H1 (cell line): ENCODE results near the gene PDIA2. TPM values are rescaled to one million over a fixed set of nuclear protein-coding genes. Genes with fewer than 3 reads are reported as not detected.

Experiments used
- CTCF ChIA-PET: fragments of 300-600 bp; sonication (Branson Sonifier 250); formaldehyde crosslinking; loops from one replicate; lab custom pipeline; 2021; ENCODE audit not compliant: partially characterized antibody; lab: Charles Lee
- POLR2A ChIA-PET: fragments of 300-600 bp; sonication (Branson Sonifier 250); formaldehyde crosslinking; loops from one replicate; lab custom pipeline; 2021; ENCODE audit warnings: inconsistent platforms; ENCODE audit not compliant: partially characterized antibody; lab: Charles Lee
- DNase-seq, 2 experiments: peaks; one replicate each; pipeline versions ENCODE4 v3.0.0 to v3.0.0-alpha.2; 2010 to 2022; ENCODE audit warnings: low spot score in 2 of 2, low read depth in 1 of 2, mixed read lengths in 1 of 2
- FAIRE-seq: peaks from 2 replicates; lab custom pipeline; 2011; peaks lifted over from hg19 to GRCh38; lab: Jason Lieb, UNC
- H2AFZ ChIP-seq: 2 replicates; pipeline ENCODE4 v1.8.1; 2012; ENCODE audit warnings: low read length, inconsistent platforms
- H2AK5ac ChIP-seq: 2 replicates; pipeline ENCODE4 v1.6.1; 2013; ENCODE audit warnings: low read depth, low read length
- H2BK120ac ChIP-seq: replicated peaks from 2 replicates; pipeline ENCODE3; 2013; ENCODE audit warnings: low read depth, low read length, inconsistent platforms
- H2BK12ac ChIP-seq: 2 replicates; pipeline ENCODE4 v1.6.1; 2013; ENCODE audit warnings: low read depth, low read length
- H2BK15ac ChIP-seq: 2 replicates; pipeline ENCODE4 v1.6.1; 2013; ENCODE audit warnings: low read length
- H2BK20ac ChIP-seq: 2 replicates; pipeline ENCODE4 v1.6.1; 2013; ENCODE audit warnings: low read length
- H2BK5ac ChIP-seq: 2 replicates; pipeline ENCODE4 v1.6.1; 2013; ENCODE audit warnings: low read depth, low read length
- H3K14ac ChIP-seq: 2 replicates; pipeline ENCODE4 v1.6.1; 2013; ENCODE audit warnings: inconsistent platforms; ENCODE audit not compliant: insufficient read length
- H3K18ac ChIP-seq: 2 replicates; pipeline ENCODE4 v1.6.1; 2013; ENCODE audit warnings: low read length; ENCODE audit errors: extremely low read depth
- H3K23ac ChIP-seq: 2 replicates; pipeline ENCODE4 v1.6.1; 2013; ENCODE audit warnings: inconsistent platforms; ENCODE audit not compliant: insufficient read length
- H3K23me2 ChIP-seq: 2 replicates; pipeline ENCODE4 v1.6.1; 2013; ENCODE audit warnings: low read depth, low read length
- H3K27ac ChIP-seq: 2 replicates; pipeline ENCODE4 v1.6.1; 2011; ENCODE audit warnings: low read depth, low read length, inconsistent platforms
- H3K27me3 ChIP-seq, 4 experiments: replicated peaks in 1 of 4; 1 replicate in 1 of 4; 2 replicates in 3 of 4; pipeline versions ENCODE4 v1.6.1 to v1.8.1; 2011 to 2013; ENCODE audit warnings: low read length in 3 of 4, mild to moderate bottlenecking in 3 of 4, inconsistent platforms in 2 of 4, mixed read lengths in 2 of 4, moderate library complexity in 1 of 4; ENCODE audit not compliant: control insufficient read depth in 3 of 4, insufficient read depth in 3 of 4; ENCODE audit errors: extremely low read depth in 1 of 4
- H3K36me3 ChIP-seq, 4 experiments: 2 replicates each; pipeline versions ENCODE4 v1.6.1 to v1.8.1; 2011 to 2013; ENCODE audit warnings: mild to moderate bottlenecking in 4 of 4, low read length in 3 of 4, moderate library complexity in 2 of 4, control low read depth in 1 of 4, inconsistent platforms in 1 of 4; ENCODE audit not compliant: insufficient read depth in 4 of 4, control insufficient read depth in 2 of 4
- H3K4ac ChIP-seq: replicated peaks from 2 replicates; pipeline ENCODE3; 2013; ENCODE audit warnings: low read length, low read depth, mixed read lengths, inconsistent platforms; ENCODE audit not compliant: insufficient read length
- H3K4me1 ChIP-seq, 4 experiments: replicated peaks in 1 of 4; 1 replicate in 1 of 4; 2 replicates in 3 of 4; pipeline versions ENCODE4 v1.6.1 to v1.8.1; 2011 to 2013; ENCODE audit warnings: low read length in 3 of 4, inconsistent platforms in 2 of 4, mixed read lengths in 1 of 4; ENCODE audit not compliant: insufficient read depth in 4 of 4, control insufficient read depth in 3 of 4
- H3K4me2 ChIP-seq, 2 experiments: 2 replicates each; pipeline versions ENCODE4 v1.6.1 to v1.8.1; 2011 to 2013; ENCODE audit warnings: low read depth in 2 of 2, low read length in 2 of 2, control low read depth in 1 of 2, inconsistent platforms in 1 of 2, mild to moderate bottlenecking in 1 of 2; ENCODE audit not compliant: insufficient read depth in 1 of 2
- H3K4me3 ChIP-seq, 4 experiments: fragments of 200-600, 300-600 bp in 1 of 4; sonication (generic), shearing (Covaris generic), sonication (Bioruptor Twin) in 1 of 4; 2 replicates each; pipeline versions ENCODE4 v1.5.1 to v1.8.1; 2011 to 2016; ENCODE audit warnings: low read length in 4 of 4, low read depth in 3 of 4, control low read depth in 2 of 4, inconsistent platforms in 2 of 4, mild to moderate bottlenecking in 2 of 4, mixed read lengths in 1 of 4, moderate library complexity in 1 of 4; ENCODE audit not compliant: insufficient read depth in 2 of 4; ENCODE audit errors: extremely low read depth in 1 of 4
- H3K56ac ChIP-seq: replicated peaks from 2 replicates; pipeline ENCODE3; 2013; ENCODE audit warnings: low read depth, mild to moderate bottlenecking, mixed read lengths, low read length, inconsistent platforms; ENCODE audit not compliant: insufficient read length
- H3K79me1 ChIP-seq: 2 replicates; pipeline ENCODE4 v1.6.1; 2013; ENCODE audit warnings: low read depth, low read length, control low read depth
- H3K79me2 ChIP-seq, 2 experiments: 2 replicates each; pipeline versions ENCODE4 v1.6.1 to v1.8.1; 2012 to 2013; ENCODE audit warnings: low read length in 2 of 2, mild to moderate bottlenecking in 2 of 2, inconsistent platforms in 1 of 2; ENCODE audit not compliant: insufficient read depth in 2 of 2, control insufficient read depth in 1 of 2
- H3K9ac ChIP-seq, 4 experiments: replicated peaks in 1 of 4; 1 replicate in 1 of 4; 2 replicates in 3 of 4; pipeline versions ENCODE4 v1.6.1 to v1.8.1; 2011 to 2013; ENCODE audit warnings: low read depth in 3 of 4, low read length in 3 of 4, control low read depth in 2 of 4, mild to moderate bottlenecking in 2 of 4, moderate library complexity in 2 of 4, inconsistent platforms in 1 of 4; ENCODE audit errors: extremely low read depth in 1 of 4
- H3K9me3 ChIP-seq, 2 experiments: 2 replicates each; pipeline versions ENCODE4 v1.6.1 to v1.8.1; 2012 to 2013; ENCODE audit warnings: mild to moderate bottlenecking in 2 of 2, moderate library complexity in 2 of 2, control low read depth in 1 of 2, inconsistent platforms in 1 of 2, low read depth in 1 of 2, low read length in 1 of 2, mixed read lengths in 1 of 2; ENCODE audit not compliant: insufficient read depth in 2 of 2
- H4K20me1 ChIP-seq, 2 experiments: replicated peaks in 1 of 2; 2 replicates each; pipeline versions ENCODE3 to v1.8.1; 2011 to 2013; ENCODE audit warnings: inconsistent platforms in 2 of 2, low read length in 2 of 2, mild to moderate bottlenecking in 1 of 2; ENCODE audit not compliant: insufficient read depth in 2 of 2, control insufficient read depth in 1 of 2
- H4K5ac ChIP-seq: 2 replicates; pipeline ENCODE4 v1.6.1; 2013; ENCODE audit warnings: low read length, low read depth, mixed read lengths, inconsistent platforms; ENCODE audit not compliant: insufficient read length
- H4K8ac ChIP-seq: 2 replicates; pipeline ENCODE4 v1.8.0; 2013; ENCODE audit warnings: mild to moderate bottlenecking, moderate library complexity, low read length, inconsistent platforms; ENCODE audit not compliant: insufficient read depth; ENCODE audit errors: extremely low read depth
- H4K91ac ChIP-seq: replicated peaks from 2 replicates; pipeline ENCODE3; 2013; ENCODE audit warnings: low read length, mixed read lengths, inconsistent platforms; ENCODE audit not compliant: insufficient read length
- CHD1 ChIP-seq: IDR thresholded peaks from 2 replicates; pipeline ENCODE4 v1.6.1; 2012; ENCODE audit warnings: low read depth, low read length, improper control_type of control experiment
- CTBP2 ChIP-seq: IDR thresholded peaks from 2 replicates; pipeline ENCODE4 v1.7.0; 2011; ENCODE audit warnings: borderline replicate concordance, mild to moderate bottlenecking, moderate library complexity, mixed read lengths, low read length; ENCODE audit not compliant: insufficient read depth, insufficient read length
- KDM4A ChIP-seq: IDR thresholded peaks from one replicate; pipeline ENCODE4 v1.7.1; 2012; ENCODE audit warnings: low read depth, mild to moderate bottlenecking, moderate library complexity, low read length, inconsistent platforms; ENCODE audit not compliant: severe bottlenecking
- SP4 ChIP-seq: IDR thresholded peaks from 2 replicates; pipeline ENCODE4 v1.6.1; 2012; ENCODE audit warnings: low read length, inconsistent platforms
- WGBS, 2 experiments: shearing (Covaris generic) in 1 of 2; methylation state at CpG; one replicate each; pipeline versions ENCODE4 v1.1.6 to v1.1.7; 2013 to 2015; ENCODE audit warnings: low lambda C conversion rate in 2 of 2, mixed read lengths in 2 of 2, inconsistent platforms in 1 of 2, low coverage in 1 of 2, missing lambda C conversion rate in 1 of 2; ENCODE audit not compliant: insufficient replicate concordance in 2 of 2, insufficient coverage in 1 of 2, insufficient read length in 1 of 2; ENCODE audit errors: extremely low coverage in 1 of 2, missing lambda C conversion rate in 1 of 2; 5-methylcytosine and 5-hydroxymethylcytosine counted together
- polyA plus RNA-seq, 7 experiments: library from polyadenylated mRNA; depleted of rRNA in 3 of 7; stranded (reverse) in 5 of 7; unstranded in 2 of 7; fragments of >200 nt in 5 of 7; fragments of 200-250 nt in 2 of 7; gene quantifications; 1 replicate in 5 of 7; 2 replicates in 1 of 7; 4 replicates in 1 of 7; pipeline versions ENCODE4 v1.2.1 to v1.2.3, GENCODE V29; 2011 to 2013; ENCODE audit warnings: missing spikeins in 2 of 7, mixed read lengths in 2 of 7
- total RNA-seq: library from RNA; stranded (reverse); fragmentation: NEBNext Ultra II Directional; extraction: Animal tissue kit (Norgen Biotek cat#: 25700); gene quantifications from 2 replicates; pipeline ENCODE4 v1.2.1, GENCODE V29; 2021
- TF ChIP-seq, protein P1 (sequence below): IDR thresholded peaks from 2 replicates; pipeline ENCODE4 v1.6.1; 2012; ENCODE audit warnings: low read length, inconsistent platforms

Gene PDIA2
- total and polyA plus RNA-seq, 2 of the 8 experiments (the other 6 are each of a cell fraction or from before 2014, with no cell fraction given), result 0.34 to 0.50 TPM

DNA sequence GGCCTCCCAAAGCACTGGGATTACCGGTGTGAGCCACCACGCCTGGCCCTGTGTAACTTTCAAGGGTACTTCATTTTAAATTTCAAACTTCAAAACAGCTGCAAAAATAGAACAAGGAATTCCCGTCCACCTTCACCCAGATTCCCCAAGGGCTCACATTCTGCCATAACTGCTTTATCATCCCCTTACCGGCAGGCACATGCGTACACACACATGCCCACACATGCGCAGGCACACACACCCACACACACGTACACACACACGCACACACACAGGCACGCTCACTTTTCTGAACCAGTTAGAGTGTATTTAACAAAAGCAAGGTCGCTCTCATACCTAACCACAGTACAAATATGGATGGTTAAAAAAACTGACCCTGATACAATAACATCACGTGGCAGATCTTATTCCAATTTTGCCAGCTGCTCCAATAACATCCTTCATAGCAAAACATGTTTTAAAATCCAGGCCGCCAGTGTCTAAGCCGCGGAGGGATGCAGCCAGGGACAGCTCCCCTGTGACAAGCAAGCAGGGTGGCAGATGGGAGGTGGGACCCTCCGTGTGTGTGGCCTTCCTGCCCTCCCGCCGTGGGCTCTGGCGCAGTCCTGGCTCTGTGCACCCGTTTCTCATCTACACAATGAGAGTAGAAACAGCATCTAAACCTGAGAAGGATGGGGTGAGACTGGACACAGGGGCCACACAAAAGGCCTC, 23.1 kb downstream of the PDIA2 start:
- no peak overlapping the region for H3K14ac ChIP-seq
- H2BK20ac ChIP-seq, result no peak overlapping the region
- no peak overlapping the region for H3K18ac ChIP-seq
- no peak overlapping the region for H4K91ac ChIP-seq
- CTCF ChIA-PET, result interaction anchor here (0.7 to 6.0 kb wide), 4 partner anchors 9 to 39 kb away, joined by 3 to 46 read pairs (median 4); no protein-coding TSS in a partner anchor
- FAIRE-seq (no peak), DNase-seq (no peak)
- POLR2A ChIA-PET, result interaction anchor here (1.0 kb wide), 1 partner anchor 42 kb away, joined by 4 read pairs; no protein-coding TSS in a partner anchor
- H3K9ac ChIP-seq, result 0 out of 7 replicates have a peak overlapping the region, but pooled peaks of 1 of the 4 experiments have one; percentile 25
- no peak overlapping the region for H2BK12ac ChIP-seq
- no peak for TF ChIP-seq CTBP2
- TF ChIP-seq CHD1, result no peak
- TF ChIP-seq, protein P1, sequence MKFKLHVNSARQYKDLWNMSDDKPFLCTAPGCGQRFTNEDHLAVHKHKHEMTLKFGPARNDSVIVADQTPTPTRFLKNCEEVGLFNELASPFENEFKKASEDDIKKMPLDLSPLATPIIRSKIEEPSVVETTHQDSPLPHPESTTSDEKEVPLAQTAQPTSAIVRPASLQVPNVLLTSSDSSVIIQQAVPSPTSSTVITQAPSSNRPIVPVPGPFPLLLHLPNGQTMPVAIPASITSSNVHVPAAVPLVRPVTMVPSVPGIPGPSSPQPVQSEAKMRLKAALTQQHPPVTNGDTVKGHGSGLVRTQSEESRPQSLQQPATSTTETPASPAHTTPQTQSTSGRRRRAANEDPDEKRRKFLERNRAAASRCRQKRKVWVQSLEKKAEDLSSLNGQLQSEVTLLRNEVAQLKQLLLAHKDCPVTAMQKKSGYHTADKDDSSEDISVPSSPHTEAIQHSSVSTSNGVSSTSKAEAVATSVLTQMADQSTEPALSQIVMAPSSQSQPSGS, result no peak
- TF ChIP-seq SP4, result no peak
- no peak for TF ChIP-seq KDM4A
- H2BK15ac ChIP-seq, result no peak overlapping the region
- no peak overlapping the region for H3K23ac ChIP-seq
- H2AK5ac ChIP-seq, result no peak overlapping the region
- H2BK120ac ChIP-seq, result no peak overlapping the region
- no peak overlapping the region for H4K8ac ChIP-seq
- H3K79me2 ChIP-seq, result no peaks in the 10 kb centered on the region
- no peak overlapping the region for H2BK5ac ChIP-seq
- H3K56ac ChIP-seq, result no peak overlapping the region
- no peaks in the 10 kb centered on the region for H3K4me1 ChIP-seq
- no peak overlapping the region for H3K4me3 ChIP-seq
- H3K4me2 ChIP-seq, result no peak overlapping the region
- H4K5ac ChIP-seq, result no peak overlapping the region
- H3K27me3 ChIP-seq, result no peaks in the 10 kb centered on the region
- H3K4ac ChIP-seq, result no peak overlapping the region
- H3K27ac ChIP-seq, result 0 out of 2 replicates have a peak overlapping the region, but pooled peaks have one; percentile 45
- no peaks in the 10 kb centered on the region for H3K9me3 ChIP-seq
- 96% methylated on average over 19 of the region's 19 CpGs; no CpG with 5 or more reads in 1 of the 2 experiments for WGBS, 2 experiments
- H4K20me1 ChIP-seq, result peaks cover 3 to 12% of the 10 kb centered on the region in 2 experiments
- peaks cover 0 to 21% (median 7%) of the 10 kb centered on the region in 4 experiments; a peak in 6 of 8 replicates for H3K36me3 ChIP-seq
- H3K23me2 ChIP-seq, result 0 out of 2 replicates have a peak, but pooled peaks cover 2% of the 10 kb centered on the region
- no peak overlapping the region for H2AFZ ChIP-seq
- no peaks in the 10 kb centered on the region; the same call in 1 of the 2 replicates for H3K79me1 ChIP-seq
